Amniotic stem cell (primary cell): ENCODE results near the gene MAGEB17.
"Not testable (repeated sequence)": the region's sequence is repeated elsewhere in the genome, so short reads cannot be mapped to it uniquely, and the experiment has no call there.

Source experiments
- DNase-seq: peaks from one replicate; lab custom pipeline; 2025; lab: John Stamatoyannopoulos, UW

Gene MAGEB17

GRCh38 chrX:16167181-16167580, at the start of gene MAGEB17:
MAGEB17 (plus strand) TSS chrX:16167481; CDS start chrX:16170383, 2,902 bp downstream.
- DNase-seq = no peak

GRCh38 chrX:16119353-16120220, 47.7 kb upstream of the MAGEB17 start:
- DNase-seq = no peak

DNA sequence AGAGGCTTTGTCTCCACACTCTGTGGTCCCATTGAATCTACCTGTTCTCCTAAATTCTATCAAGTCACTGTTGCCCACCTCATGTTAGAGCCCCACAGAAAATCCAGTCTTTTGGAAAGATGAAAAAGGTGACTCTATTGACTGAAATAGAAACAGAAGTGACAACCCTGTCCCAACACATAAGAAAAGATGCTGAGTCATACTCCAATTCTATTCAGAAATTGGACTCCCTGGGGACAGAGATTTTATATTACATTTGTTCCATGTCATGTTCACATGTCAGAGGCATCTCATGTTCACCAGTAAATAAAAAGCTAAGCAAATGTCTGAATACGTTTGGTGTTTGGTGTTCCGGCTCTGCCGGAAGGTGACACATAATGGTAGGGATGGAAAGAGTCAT, 46.9 kb upstream of the MAGEB17 start:
- no peak for DNase-seq

DNA sequence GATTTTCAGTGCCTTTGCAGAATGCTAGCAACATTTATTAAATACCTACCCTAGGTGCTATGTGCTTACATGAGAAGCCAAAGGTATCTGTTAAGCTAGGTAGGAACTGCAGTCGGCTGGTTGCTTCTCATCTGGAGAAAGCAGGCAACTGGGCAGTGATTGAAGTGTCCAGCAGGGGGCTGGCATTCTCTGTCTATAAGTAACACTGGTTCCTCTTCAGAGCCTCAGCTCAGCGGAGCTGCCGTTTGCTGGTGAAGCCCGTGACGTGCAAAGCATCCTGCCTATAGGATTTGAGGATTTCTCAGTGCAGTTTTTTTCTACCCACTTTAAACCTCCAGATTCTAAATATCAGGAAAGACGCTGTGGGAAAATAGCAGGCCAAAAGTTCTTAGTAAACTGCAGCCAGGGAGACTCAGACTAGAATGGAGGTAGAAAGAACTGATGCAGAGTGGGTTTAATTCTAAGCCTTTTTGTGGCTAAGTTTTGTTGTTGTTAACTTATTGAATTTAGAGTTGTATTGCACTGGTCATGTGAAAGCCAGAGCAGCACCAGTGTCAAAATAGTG, 44.0 kb upstream of the MAGEB17 start, which contains the start of gene GRPR:
GRPR (plus strand) TSS at position 344 of the 565 bp plus-strand sequence. CDS start 389 bp downstream, outside the sequence.
- DNase-seq = peak; percentile 76

DNA sequence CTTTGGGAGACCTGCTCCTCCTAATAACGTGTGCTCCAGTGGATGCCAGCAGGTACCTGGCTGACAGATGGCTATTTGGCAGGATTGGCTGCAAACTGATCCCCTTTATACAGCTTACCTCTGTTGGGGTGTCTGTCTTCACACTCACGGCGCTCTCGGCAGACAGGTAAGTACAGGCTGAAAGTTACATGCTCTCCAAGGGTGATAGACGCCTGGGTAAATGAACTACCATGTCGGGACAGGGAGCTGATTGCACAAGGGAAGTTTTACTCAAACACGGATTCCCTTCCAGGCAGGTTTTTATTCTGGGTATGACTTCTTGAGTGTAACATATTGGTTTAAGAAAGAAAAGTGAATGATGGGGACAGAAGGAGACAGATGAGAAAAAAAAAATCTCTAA, 43.1 kb upstream of the MAGEB17 start:
- no peak for DNase-seq

- no peak for DNase-seq
These were observed 41.6 kb upstream of the MAGEB17 start for GRCh38 chrX:16125520-16126149.

DNA sequence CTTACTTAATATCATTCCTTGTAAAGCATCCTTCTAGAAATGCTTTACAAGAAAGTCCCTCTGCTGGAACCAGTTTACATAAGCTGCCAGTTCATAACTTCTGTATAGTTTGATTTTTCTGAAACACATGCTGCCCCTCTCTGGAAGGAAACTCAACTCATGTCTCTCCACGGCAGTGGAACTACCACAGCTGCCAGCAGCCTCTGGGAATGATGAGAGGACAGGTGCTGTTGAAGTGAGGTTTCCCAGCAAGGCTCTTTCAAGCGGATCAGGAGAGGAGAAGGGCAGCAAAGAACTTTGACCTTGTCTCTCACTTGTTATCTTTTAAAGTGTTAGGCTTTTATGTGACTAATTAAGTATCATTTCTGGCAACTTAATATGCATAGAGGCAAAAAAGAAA, 36.6 kb upstream of the MAGEB17 start:
- DNase-seq = no peak

DNA sequence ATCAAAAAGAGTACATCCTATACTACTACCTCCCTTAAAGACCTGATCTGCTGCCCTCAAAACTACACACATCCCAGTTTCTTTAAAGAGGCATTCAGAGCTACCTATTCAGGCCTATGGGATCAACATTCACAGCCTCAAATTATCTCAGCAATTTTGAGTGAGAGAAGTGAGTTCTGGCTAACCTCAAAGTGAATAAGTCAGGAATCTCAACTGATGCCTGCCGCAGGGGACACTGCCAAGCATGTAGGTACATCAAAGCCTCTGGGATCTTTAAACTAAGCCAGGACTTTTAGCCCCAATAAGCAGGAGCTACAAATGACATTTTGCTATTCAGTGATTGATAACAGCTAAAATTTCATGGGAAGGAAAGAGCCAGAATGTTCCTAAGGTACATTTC, 32.3 kb upstream of the MAGEB17 start:
- DNase-seq = no peak

DNA sequence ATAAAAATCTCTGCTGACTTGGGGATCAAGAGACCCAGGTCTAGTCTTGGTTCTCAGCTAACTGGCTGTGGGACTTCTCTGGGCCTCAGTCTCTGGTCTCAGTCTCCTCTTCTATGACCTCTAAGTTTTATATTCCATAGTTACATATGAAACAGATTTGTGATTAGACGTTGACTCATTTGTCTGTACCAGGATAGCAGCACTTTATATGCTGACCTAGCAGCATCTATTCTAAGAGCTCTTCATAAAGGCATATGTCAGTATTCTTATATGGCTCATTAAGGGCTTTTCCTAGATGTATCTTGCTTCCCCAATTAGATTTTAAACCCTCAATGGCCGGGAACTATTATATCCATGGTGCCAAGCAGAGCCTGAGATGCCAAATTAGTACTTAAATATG, 31.2 kb upstream of the MAGEB17 start:
- DNase-seq = no peak

DNA sequence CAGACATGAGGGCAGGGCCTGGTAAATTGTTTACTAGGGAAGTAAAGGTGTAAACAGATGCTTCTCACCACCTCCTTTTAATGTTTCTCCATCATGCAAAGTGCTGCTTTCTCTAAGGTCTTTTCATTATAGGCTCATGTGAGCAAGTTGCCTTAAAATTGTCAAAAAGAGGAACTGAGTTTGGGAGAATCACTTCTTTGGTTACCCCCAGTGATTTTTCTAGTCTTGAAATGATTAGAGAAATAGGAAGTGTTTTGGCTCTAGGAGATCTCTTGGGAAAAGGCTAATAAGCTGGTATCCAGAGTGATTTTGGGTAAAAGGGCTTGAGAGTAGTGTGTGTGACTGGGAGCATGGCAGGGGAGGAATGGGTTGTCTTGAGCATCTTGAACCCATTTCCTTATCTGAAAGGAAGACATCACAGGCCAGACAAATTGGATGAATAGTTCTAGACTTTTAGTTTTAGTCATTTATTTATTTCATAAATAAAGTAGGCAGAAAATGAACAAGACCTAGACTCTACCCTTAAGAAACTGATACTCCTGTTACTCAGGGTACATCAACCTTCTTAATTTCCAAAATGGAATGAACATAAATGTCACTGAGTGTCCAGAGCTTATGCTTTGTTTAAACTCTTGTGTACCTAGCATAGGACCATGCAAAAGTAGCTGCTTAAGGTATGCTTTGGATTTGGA, 29.7 kb upstream of the MAGEB17 start:
- DNase-seq = no peak

- no peak for DNase-seq
These were observed 29.2 kb upstream of the MAGEB17 start for GRCh38 chrX:16138108-16138427.

DNA sequence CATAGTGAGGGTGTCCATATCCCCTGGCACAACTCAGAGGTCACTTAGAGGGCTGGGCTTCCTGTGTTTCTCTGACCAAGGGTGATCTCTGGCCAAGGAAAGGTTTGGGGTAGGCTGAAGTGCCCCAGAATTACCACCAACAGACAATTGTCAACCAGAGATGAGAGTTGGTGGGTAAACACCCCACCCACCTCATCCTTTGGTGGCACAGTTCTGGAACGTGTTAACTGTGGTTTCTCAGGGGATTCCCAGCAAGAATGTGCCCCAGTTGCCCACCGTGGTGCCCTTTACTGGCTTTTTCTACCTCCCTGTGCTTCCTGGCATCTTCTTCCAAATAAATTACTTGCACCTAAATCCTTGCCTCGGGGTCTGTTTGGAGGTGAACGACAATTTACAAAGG, 26.8 kb upstream of the MAGEB17 start:
- DNase-seq = no peak

DNA sequence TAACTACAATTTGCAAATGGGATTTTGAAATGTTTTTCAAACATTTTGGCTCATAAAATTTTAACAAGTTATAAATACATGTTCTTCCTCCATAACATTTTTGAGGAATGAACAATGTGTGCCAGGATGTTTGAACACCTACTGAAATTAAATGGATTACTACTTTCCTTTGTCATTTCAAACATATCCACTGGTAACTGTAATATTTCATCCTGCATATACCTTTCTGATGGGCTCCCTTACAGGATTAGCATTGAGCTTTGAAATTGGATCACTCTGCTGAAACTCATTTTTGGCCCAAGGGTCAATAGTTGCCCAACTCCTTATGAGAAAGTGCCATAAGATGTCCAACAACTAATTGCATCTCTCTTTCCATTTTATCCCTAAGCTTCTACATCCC, 26.3 kb upstream of the MAGEB17 start:
- DNase-seq = no peak

- DNase-seq = no peak
These were observed 25.6 kb upstream of the MAGEB17 start for GRCh38 chrX:16141422-16142245.

DNA sequence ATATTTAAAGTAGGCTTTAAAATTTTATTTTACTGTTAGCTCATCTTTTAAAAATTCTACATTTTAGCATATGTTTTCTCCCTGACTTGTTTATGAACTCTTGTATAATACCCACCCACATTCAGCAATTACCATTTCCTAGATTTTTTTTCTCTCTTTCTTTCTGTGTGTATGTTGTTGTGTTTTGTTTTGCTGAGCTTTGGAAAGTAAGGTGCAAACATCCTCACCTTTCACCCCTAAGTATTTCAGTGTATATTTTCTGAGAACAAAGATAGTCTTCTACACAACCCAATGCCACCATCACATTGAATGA, 25.1 kb upstream of the MAGEB17 start:
- no peak for DNase-seq

- no peak for DNase-seq
These were observed 23.3 kb upstream of the MAGEB17 start for GRCh38 chrX:16143968-16144367.

- no peak for DNase-seq
These were observed 22.9 kb upstream of the MAGEB17 start for GRCh38 chrX:16144420-16144819.

DNA sequence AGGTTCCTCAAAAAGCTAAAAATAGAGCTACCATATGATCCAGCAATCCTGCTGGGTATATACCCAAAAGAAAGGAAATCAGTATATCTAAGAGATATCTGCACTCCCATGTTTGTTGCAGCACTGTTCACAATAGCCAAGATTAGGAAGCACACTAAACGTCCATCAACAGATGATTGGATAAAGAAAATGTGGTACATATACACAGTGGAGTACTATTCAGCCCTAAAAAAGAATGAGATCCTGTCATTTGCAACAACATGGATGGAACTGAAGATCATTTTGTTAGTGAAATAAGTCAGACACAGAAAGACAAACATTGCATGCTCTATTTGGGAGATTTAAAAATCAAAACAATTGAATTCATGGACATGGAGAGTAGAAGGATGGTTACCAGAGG, 22.2 kb upstream of the MAGEB17 start:
- not testable (repeated sequence) for DNase-seq

- no peak for DNase-seq
These were observed 21.6 kb upstream of the MAGEB17 start for GRCh38 chrX:16145656-16146055.

- DNase-seq = no peak
These were observed 18.4 kb upstream of the MAGEB17 start for GRCh38 chrX:16148896-16149295.

DNA sequence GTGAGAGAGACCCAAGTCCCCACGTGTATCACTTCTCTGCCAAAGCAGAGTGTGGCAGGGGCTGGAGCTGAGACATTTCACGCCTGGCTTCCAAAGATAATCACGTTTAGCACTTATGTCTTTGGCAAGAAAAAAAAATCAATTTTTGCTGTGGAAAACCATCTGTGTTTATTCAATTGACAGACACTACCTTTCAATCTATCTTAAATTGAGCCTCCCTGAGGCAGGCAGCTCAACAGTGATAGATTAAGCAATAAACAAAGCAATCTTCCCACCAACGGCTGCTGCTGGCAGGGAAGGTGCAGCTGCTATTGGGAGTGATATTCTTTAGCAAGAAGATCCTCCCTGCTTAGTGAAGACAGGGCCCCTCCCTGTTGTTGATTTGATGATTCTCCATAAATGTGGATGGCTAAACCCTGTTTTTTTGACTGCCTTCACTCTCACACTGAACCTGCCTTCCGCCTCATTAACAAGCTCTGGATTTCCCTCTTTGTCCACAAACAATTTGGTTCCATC, 11.6 kb upstream of the MAGEB17 start:
- DNase-seq = no peak
